MV-4-11 (cell line): ENCODE results near the gene ADGRL2.

Source experiments
- DNase-seq: peaks from one replicate; lab custom pipeline; 2025; lab: John Stamatoyannopoulos, UW

ADGRL2 gene

GRCh38 chr1:81800695-81801650, at the start of gene ADGRL2:
TSS of gene ADGRL2 (plus strand) at chr1:81800934. CDS start at chr1:81836985, 36,051 bp downstream.
- peak; percentile 46 for DNase-seq

GRCh38 chr1:81752840-81753239, 47.9 kb upstream of the ADGRL2 start:
- no peak for DNase-seq

- no peak for DNase-seq
Observed at GRCh38 chr1:81754424-81754823, 46.3 kb upstream of the ADGRL2 start.

GRCh38 chr1:81756872-81757271, 43.9 kb upstream of the ADGRL2 start:
- no peak for DNase-seq

GRCh38 chr1:81757398-81758020, 43.2 kb upstream of the ADGRL2 start:
- DNase-seq = peak; percentile 52

- DNase-seq = no peak
Observed at GRCh38 chr1:81758181-81758580, 42.6 kb upstream of the ADGRL2 start.

GRCh38 chr1:81760477-81761097, 40.1 kb upstream of the ADGRL2 start:
- peak; percentile 10 for DNase-seq

GRCh38 chr1:81775510-81775909, 25.2 kb upstream of the ADGRL2 start:
- no peak for DNase-seq

- no peak for DNase-seq
Observed at GRCh38 chr1:81780705-81781454, 19.9 kb upstream of the ADGRL2 start.

GRCh38 chr1:81781749-81782148, 19.0 kb upstream of the ADGRL2 start:
- no peak for DNase-seq

- DNase-seq = no peak
Observed at GRCh38 chr1:81792184-81792583, 8.6 kb upstream of the ADGRL2 start.

- no peak for DNase-seq
Observed at GRCh38 chr1:81797701-81798100, 3.0 kb upstream of the ADGRL2 start.

GRCh38 chr1:81799939-81800694, 617 bp upstream of the ADGRL2 start:
- DNase-seq = no peak

GRCh38 chr1:81801651-81802456, 1.1 kb downstream of the ADGRL2 start:
- DNase-seq = no peak

GRCh38 chr1:81802457-81802706, 1.6 kb downstream of the ADGRL2 start:
- DNase-seq = no peak

GRCh38 chr1:81802707-81803430, 2.1 kb downstream of the ADGRL2 start:
- DNase-seq = peak; percentile 27

- no peak for DNase-seq
Observed at GRCh38 chr1:81803431-81804110, 2.8 kb downstream of the ADGRL2 start.

GRCh38 chr1:81804312-81804711, 3.6 kb downstream of the ADGRL2 start:
- no peak for DNase-seq
